Ishikawa (cell line): ENCODE data around the gene GOLGA1.

Experiments
- EGR1 ChIP-seq: IDR thresholded peaks from 2 replicates; pipeline ENCODE4 v1.6.1; 2012
- EP300 ChIP-seq: IDR thresholded peaks from 2 replicates; pipeline ENCODE4 v1.6.1; 2012; ENCODE audit warnings: borderline replicate concordance
- FOXM1 ChIP-seq: IDR thresholded peaks from 2 replicates; pipeline ENCODE4 v1.6.1; 2012; ENCODE audit warnings: low read depth, borderline replicate concordance
- NFIC ChIP-seq: IDR thresholded peaks from 2 replicates; pipeline ENCODE4 v1.6.1; 2012
- RAD21 ChIP-seq: IDR thresholded peaks from 2 replicates; pipeline ENCODE4 v1.6.1; 2012; ENCODE audit warnings: low read depth
- YY1 ChIP-seq: IDR thresholded peaks from 2 replicates; pipeline ENCODE4 v1.6.1; 2012; ENCODE audit warnings: low read depth
- TF ChIP-seq, protein P1 (sequence below): IDR thresholded peaks from 2 replicates; pipeline ENCODE4 v1.6.1; 2012; ENCODE audit warnings: low read depth, mild to moderate bottlenecking

DNA sequence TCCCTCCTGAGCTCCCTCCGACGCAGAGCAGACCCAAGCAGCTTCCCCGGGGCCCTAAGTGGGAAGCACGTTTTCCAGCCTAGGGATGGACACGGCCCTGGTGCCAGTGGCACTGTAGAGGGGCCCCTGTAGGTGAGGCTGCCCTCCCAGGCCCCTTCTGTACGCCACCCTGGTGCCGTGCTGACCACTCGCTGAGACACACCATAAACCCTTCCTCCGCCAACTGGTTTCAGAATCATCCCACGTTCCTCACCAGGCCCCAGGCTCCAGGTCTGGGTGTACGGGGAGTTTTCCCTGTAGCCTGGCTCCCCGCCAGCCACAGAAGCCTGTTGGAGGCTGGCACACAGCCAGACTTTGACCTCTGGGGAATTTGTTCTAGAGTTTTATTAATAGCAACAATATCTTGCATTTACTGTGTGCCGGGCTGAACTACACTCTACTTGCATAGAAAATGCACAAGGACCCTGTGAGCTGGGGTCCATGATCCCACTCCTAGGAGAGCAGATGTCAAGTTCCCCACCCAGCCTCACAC lies 105.8 kb downstream of the GOLGA1 start:
- TF ChIP-seq, protein P1, sequence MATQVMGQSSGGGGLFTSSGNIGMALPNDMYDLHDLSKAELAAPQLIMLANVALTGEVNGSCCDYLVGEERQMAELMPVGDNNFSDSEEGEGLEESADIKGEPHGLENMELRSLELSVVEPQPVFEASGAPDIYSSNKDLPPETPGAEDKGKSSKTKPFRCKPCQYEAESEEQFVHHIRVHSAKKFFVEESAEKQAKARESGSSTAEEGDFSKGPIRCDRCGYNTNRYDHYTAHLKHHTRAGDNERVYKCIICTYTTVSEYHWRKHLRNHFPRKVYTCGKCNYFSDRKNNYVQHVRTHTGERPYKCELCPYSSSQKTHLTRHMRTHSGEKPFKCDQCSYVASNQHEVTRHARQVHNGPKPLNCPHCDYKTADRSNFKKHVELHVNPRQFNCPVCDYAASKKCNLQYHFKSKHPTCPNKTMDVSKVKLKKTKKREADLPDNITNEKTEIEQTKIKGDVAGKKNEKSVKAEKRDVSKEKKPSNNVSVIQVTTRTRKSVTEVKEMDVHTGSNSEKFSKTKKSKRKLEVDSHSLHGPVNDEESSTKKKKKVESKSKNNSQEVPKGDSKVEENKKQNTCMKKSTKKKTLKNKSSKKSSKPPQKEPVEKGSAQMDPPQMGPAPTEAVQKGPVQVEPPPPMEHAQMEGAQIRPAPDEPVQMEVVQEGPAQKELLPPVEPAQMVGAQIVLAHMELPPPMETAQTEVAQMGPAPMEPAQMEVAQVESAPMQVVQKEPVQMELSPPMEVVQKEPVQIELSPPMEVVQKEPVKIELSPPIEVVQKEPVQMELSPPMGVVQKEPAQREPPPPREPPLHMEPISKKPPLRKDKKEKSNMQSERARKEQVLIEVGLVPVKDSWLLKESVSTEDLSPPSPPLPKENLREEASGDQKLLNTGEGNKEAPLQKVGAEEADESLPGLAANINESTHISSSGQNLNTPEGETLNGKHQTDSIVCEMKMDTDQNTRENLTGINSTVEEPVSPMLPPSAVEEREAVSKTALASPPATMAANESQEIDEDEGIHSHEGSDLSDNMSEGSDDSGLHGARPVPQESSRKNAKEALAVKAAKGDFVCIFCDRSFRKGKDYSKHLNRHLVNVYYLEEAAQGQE: no peak
- TF ChIP-seq FOXM1: no peak
- peak; percentile 95 for TF ChIP-seq NFIC
- no peak for TF ChIP-seq RAD21
- no peak for TF ChIP-seq EP300
- TF ChIP-seq YY1: no peak
- no peak for TF ChIP-seq EGR1
